Mesenchymal stem cell (in vitro differentiated cells and primary cell): Measurements from ENCODE around the gene DOCK8.
A peak's percentile ranks its signal among the peaks of the same experiment; 100 is the strongest.

Experiments
- DNase-seq: peaks from one replicate; pipeline ENCODE4 v3.0.0-alpha.2; 2013
- H2AFZ ChIP-seq: one replicate; pipeline ENCODE4 v1.6.1; 2013; ENCODE audit warnings: low read depth, mild to moderate bottlenecking, control low read depth, inconsistent platforms, low read length, moderate library complexity
- H2AK5ac ChIP-seq: 2 replicates; pipeline ENCODE4 v1.6.1; 2013; ENCODE audit warnings: low read length, moderate library complexity, mild to moderate bottlenecking, inconsistent platforms; ENCODE audit not compliant: severe bottlenecking
- H2BK120ac ChIP-seq: one replicate; pipeline ENCODE4 v1.6.1; 2013; ENCODE audit warnings: low read depth, mild to moderate bottlenecking, inconsistent platforms, low read length, moderate library complexity
- H2BK12ac ChIP-seq, 2 experiments: one replicate each; pipeline ENCODE4 v1.6.1; 2013; ENCODE audit warnings: inconsistent platforms in 2 of 2, low read length in 2 of 2, mild to moderate bottlenecking in 2 of 2, moderate library complexity in 2 of 2, control low read depth in 1 of 2
- H2BK15ac ChIP-seq: one replicate; pipeline ENCODE4 v1.6.1; 2013; ENCODE audit warnings: mild to moderate bottlenecking, low read depth, inconsistent platforms; ENCODE audit not compliant: poor library complexity, severe bottlenecking
- H2BK5ac ChIP-seq: 2 replicates; pipeline ENCODE4 v1.6.1; 2013; ENCODE audit warnings: low read depth, mild to moderate bottlenecking, low read length, control low read depth, inconsistent platforms; ENCODE audit not compliant: poor library complexity, severe bottlenecking
- H3K14ac ChIP-seq, 2 experiments: one replicate each; pipeline ENCODE4 v1.6.1; 2013; ENCODE audit warnings: inconsistent platforms in 2 of 2, low read length in 2 of 2, control low read depth in 1 of 2, mild to moderate bottlenecking in 1 of 2, moderate library complexity in 1 of 2
- H3K18ac ChIP-seq, 2 experiments: one replicate each; pipeline ENCODE4 v1.6.1; 2013; ENCODE audit warnings: inconsistent platforms in 2 of 2, low read length in 2 of 2, control low read depth in 1 of 2, low read depth in 1 of 2, mild to moderate bottlenecking in 1 of 2
- H3K23ac ChIP-seq, 2 experiments: one replicate each; pipeline ENCODE4 v1.6.1; 2013; ENCODE audit warnings: inconsistent platforms in 2 of 2, low read length in 2 of 2, mild to moderate bottlenecking in 2 of 2, moderate library complexity in 2 of 2, control low read depth in 1 of 2
- H3K27ac ChIP-seq: 2 replicates; pipeline ENCODE4 v1.5.1; 2013; ENCODE audit warnings: mild to moderate bottlenecking, moderate library complexity, low read length, control low read depth, inconsistent platforms; ENCODE audit not compliant: poor library complexity, severe bottlenecking
- H3K27me3 ChIP-seq, 2 experiments: 2 replicates each; pipeline versions ENCODE4 v1.6.1 to v1.7.0; 2013; ENCODE audit warnings: low read length in 2 of 2, mild to moderate bottlenecking in 2 of 2, moderate library complexity in 2 of 2, control low read depth in 1 of 2, inconsistent platforms in 1 of 2; ENCODE audit not compliant: control insufficient read depth in 1 of 2, insufficient read depth in 1 of 2
- H3K36me3 ChIP-seq, 2 experiments: 2 replicates each; pipeline versions ENCODE4 v1.6.1 to v1.7.0; 2013; ENCODE audit warnings: low read length in 2 of 2, control low read depth in 1 of 2, inconsistent platforms in 1 of 2, low read depth in 1 of 2, mild to moderate bottlenecking in 1 of 2; ENCODE audit not compliant: insufficient read depth in 2 of 2, control insufficient read depth in 1 of 2
- H3K4ac ChIP-seq, 2 experiments: one replicate each; pipeline ENCODE4 v1.6.1; 2013; ENCODE audit warnings: inconsistent platforms in 2 of 2, low read length in 2 of 2, mild to moderate bottlenecking in 2 of 2, moderate library complexity in 2 of 2, control low read depth in 1 of 2, low read depth in 1 of 2
- H3K4me1 ChIP-seq: 2 replicates; pipeline ENCODE4 v1.6.1; 2013; ENCODE audit warnings: low read depth, low read length, control low read depth; ENCODE audit not compliant: control insufficient read depth, insufficient read depth
- H3K4me2 ChIP-seq: 2 replicates; pipeline ENCODE4 v1.6.1; 2013; ENCODE audit warnings: low read length, mild to moderate bottlenecking, inconsistent platforms; ENCODE audit not compliant: poor library complexity, severe bottlenecking
- H3K4me3 ChIP-seq, 2 experiments: 2 replicates each; pipeline versions ENCODE4 v1.5.1 to v1.7.0; 2013; ENCODE audit warnings: low read length in 2 of 2, mild to moderate bottlenecking in 2 of 2, control low read depth in 1 of 2, low read depth in 1 of 2; ENCODE audit not compliant: insufficient read depth in 1 of 2
- H3K79me1 ChIP-seq: replicated peaks from 2 replicates; pipeline ENCODE4 v1.6.1; 2013; ENCODE audit warnings: mild to moderate bottlenecking, control low read depth, low read length, inconsistent platforms; ENCODE audit not compliant: poor library complexity, severe bottlenecking
- H3K9ac ChIP-seq: 2 replicates; pipeline ENCODE4 v1.7.0; 2013; ENCODE audit warnings: mild to moderate bottlenecking, low read length, moderate library complexity
- H3K9me3 ChIP-seq: 2 replicates; pipeline ENCODE4 v1.7.0; 2013; ENCODE audit warnings: mild to moderate bottlenecking, low read length; ENCODE audit not compliant: control insufficient read depth
- H4K8ac ChIP-seq: one replicate; pipeline ENCODE4 v1.6.1; 2013; ENCODE audit warnings: inconsistent platforms, mild to moderate bottlenecking, low read length, moderate library complexity
- H4K91ac ChIP-seq: one replicate; pipeline ENCODE4 v1.6.1; 2013; ENCODE audit warnings: mild to moderate bottlenecking, low read length, inconsistent platforms
- WGBS: methylation state at CpG from one replicate; pipeline ENCODE4 v1.1.7; 2013; ENCODE audit warnings: mixed read lengths; 5-methylcytosine and 5-hydroxymethylcytosine counted together

Gene DOCK8

DNA sequence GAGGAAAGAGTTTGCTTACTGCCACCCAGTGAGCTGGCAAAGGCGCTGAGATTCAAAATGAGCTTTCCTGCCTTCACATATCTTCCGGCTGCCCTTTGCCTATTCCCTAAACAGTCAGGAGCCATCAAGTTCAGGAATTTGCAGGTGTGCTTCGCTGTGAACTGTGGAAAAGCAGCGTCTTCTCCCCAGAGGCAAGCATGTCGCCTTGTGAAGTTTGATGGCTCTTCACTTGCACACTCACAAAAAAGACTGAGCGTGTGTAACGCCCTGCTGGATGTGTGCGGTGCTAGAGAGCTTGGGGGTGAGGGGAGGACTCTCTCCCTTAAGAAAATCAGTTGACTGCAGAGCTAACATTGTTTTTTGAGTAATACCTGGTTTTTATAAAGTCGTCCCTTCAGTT is 288.7 kb downstream of the DOCK8 start:
- 59% methylated on average over 9 of the region's 9 CpGs for WGBS

DNA sequence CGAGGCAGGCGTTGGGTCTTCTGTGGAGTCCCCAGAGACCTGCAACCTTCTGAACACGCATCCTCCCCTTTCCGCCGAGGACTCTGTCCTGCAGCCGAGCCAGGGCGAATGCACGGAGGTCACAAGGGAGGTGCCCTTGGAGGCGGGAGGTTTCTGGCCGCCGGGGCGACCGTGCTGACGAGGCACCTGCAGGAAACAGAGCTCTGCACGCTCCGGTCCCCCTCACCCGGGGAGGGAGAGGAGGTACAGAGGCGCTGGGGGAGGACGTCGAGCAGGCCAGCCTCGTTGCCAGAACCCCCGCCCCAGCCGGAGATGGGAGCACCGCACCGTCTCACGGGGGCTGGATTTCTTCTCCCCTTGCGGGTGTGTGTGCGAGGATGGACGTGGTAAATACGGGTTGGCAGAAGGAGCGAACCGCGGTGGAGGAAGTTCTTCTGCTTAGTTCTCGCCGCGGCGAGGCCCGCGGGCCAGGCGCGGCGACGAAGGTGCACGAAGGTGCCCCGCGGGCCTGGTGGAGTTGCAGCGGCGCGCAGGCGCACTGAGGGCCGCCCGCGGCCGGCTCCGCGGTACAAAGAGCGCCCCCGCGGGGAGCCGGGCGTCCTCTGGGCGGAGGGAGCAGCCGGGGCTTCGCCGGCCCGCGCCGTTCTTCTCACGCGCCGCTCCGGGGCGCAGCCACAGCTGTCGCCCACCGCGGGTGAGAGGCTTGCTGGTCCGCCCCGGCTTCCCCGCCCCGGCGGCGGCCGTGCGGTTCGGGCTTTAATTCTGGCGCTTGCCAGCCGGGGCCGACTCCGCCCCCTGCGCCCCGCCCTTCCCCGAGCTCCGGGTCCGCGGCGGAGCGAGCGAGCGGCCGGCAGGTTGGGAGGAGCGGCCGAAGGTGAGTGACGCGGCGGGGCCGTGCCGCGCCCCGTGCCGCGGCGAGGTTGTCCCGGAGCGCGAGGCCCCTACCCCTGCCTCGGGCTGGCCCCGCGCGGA is 289.5 kb downstream of the DOCK8 start, which contains the start of gene KANK1:
Gene KANK1 (plus strand): TSS at position 815 of the 972 bp plus-strand sequence.
- no peak within 1 kb of the TSS for H3K27ac ChIP-seq
- H3K9ac ChIP-seq: peak within 1 kb of the TSS; percentile 45
- peak; percentile 30 for DNase-seq
- 6% methylated on average over 36 of the region's 119 CpGs for WGBS
- H3K4me1 ChIP-seq: peaks cover 18% of the 10 kb centered on the region
- H3K27me3 ChIP-seq: peaks cover 33 to 38% of the 10 kb centered on the region in 2 experiments
- H2AFZ ChIP-seq: peak within 1 kb of the TSS; percentile 78
- no peaks in the 10 kb centered on the region for H3K36me3 ChIP-seq
- no peak within 1 kb of the TSS for H4K8ac ChIP-seq
- no peaks in the 10 kb centered on the region for H3K79me1 ChIP-seq
- no peak within 1 kb of the TSS for H2BK5ac ChIP-seq
- no peak within 1 kb of the TSS for H3K18ac ChIP-seq
- H3K14ac ChIP-seq: no peak within 1 kb of the TSS
- no peak within 1 kb of the TSS for H3K23ac ChIP-seq
- H4K91ac ChIP-seq: no peak within 1 kb of the TSS
- H2BK15ac ChIP-seq: no peak within 1 kb of the TSS
- no peak within 1 kb of the TSS for H2BK12ac ChIP-seq
- H3K4ac ChIP-seq: no peak within 1 kb of the TSS
- H2BK120ac ChIP-seq: no peak within 1 kb of the TSS
- H2AK5ac ChIP-seq: no peak within 1 kb of the TSS
- peak within 1 kb of the TSS; percentile 98 for H3K4me2 ChIP-seq
- peak within 1 kb of the TSS; percentile 75 to 76 for H3K4me3 ChIP-seq
- H3K9me3 ChIP-seq: no peaks in the 10 kb centered on the region

More for the DNA sequence above, 288.7 kb downstream of the DOCK8 start:
- Histone ChIP-seq H3K27me3 (peaks cover 33 to 38% of the 10 kb centered on the region in 2 experiments), H3K4me2 (no peak overlapping the region), H3K4me3 (no peak overlapping the region), H2BK12ac (no peak overlapping the region), H3K23ac (no peak overlapping the region), H3K79me1 (no peaks in the 10 kb centered on the region), H2AFZ (no peak overlapping the region), H2BK120ac (no peak overlapping the region), H3K36me3 (no peaks in the 10 kb centered on the region), H3K9me3 (no peaks in the 10 kb centered on the region), H4K8ac (no peak overlapping the region), H3K4me1 (peaks cover 18% of the 10 kb centered on the region), H3K9ac (no peak overlapping the region), H3K14ac (no peak overlapping the region), H3K18ac (no peak overlapping the region), H2AK5ac (no peak overlapping the region), H2BK15ac (no peak overlapping the region), H3K4ac (no peak overlapping the region), H3K27ac (no peak overlapping the region), H4K91ac (no peak overlapping the region), H2BK5ac (no peak overlapping the region)
- no peak for DNase-seq

DNA sequence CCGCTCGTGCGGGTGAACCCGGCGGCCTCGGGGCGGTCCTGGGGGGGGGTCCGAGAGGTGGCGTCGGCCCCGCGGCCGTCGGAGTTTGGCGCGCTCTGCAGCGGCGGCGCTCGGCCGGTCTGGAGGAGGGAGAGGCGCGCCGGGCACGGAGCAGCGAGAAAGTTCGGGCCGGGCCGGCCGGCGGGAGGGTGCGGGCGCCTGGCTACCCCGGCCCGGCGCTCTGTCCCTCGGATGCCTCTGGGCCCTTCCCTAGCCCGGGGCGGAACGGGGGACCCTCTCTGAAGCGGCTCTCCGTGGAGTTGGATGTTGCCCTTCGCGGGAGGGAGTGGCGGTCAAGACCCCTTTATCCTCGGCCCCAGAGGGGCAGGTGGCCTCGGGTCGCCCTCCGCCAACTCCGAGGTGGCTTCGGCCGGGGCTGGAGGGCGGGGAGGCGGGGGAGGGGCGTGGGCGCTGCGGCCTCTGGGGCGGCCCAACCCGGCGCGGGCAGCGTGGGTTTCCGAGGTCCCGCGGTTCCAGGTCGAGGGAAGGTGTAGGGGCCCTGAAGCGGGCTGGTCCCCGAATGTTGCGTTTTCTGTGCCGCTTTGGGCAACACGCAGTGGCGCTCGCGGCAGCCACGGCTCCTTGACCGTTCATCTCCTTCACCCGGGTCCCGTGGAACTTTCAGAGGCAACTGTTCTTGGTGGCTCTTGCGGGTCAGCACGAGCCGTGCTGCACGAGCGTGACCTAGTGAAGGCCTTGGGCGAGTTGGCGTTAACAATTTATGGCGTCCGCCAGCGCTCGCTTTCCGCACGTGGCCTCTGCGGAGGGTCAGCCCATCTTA is 290.5 kb downstream of the DOCK8 start:
- H2AK5ac ChIP-seq: no peak overlapping the region
- H3K27me3 ChIP-seq: peaks cover 33% of the 10 kb centered on the region in 2 experiments
- 2% methylated on average over 58 of the region's 92 CpGs for WGBS

GRCh38 chr9:505741-506059 is 291.0 kb downstream of the DOCK8 start:
- Histone ChIP-seq H3K4me3 (peak overlapping the region in 1 of 2 experiments; percentile 76), H3K4ac (no peak overlapping the region), H2BK120ac (no peak overlapping the region), H3K79me1 (no peaks in the 10 kb centered on the region), H2BK12ac (no peak overlapping the region), H3K27ac (no peak overlapping the region), H2AFZ (no peak overlapping the region), H2BK5ac (no peak overlapping the region), H3K9me3 (no peaks in the 10 kb centered on the region), H3K27me3 (peaks cover 27 to 32% of the 10 kb centered on the region in 2 experiments), H3K36me3 (no peaks in the 10 kb centered on the region), H3K9ac (no peak overlapping the region), H4K8ac (no peak overlapping the region), H3K4me2 (peak overlapping the region; percentile 98), H3K4me1 (peaks cover 18% of the 10 kb centered on the region), H2AK5ac (no peak overlapping the region), H3K23ac (no peak overlapping the region), H3K14ac (no peak overlapping the region), H4K91ac (no peak overlapping the region), H3K18ac (no peak overlapping the region), H2BK15ac (no peak overlapping the region)
- no peak for DNase-seq
- no CpG with 5 or more reads among the region's 5 CpGs for WGBS

More for the DNA sequence above, 290.5 kb downstream of the DOCK8 start:
- DNase-seq: no peak
- H2BK12ac ChIP-seq: no peak overlapping the region
- peak overlapping the region; percentile 75 to 76 for H3K4me3 ChIP-seq
- H4K8ac ChIP-seq: no peak overlapping the region
- no peak overlapping the region for H3K9ac ChIP-seq
- H3K4me1 ChIP-seq: peaks cover 18% of the 10 kb centered on the region
- no peaks in the 10 kb centered on the region for H3K9me3 ChIP-seq
- H3K79me1 ChIP-seq: no peaks in the 10 kb centered on the region
- H3K14ac ChIP-seq: no peak overlapping the region
- no peak overlapping the region for H3K18ac ChIP-seq
- no peak overlapping the region for H2BK15ac ChIP-seq
- H2AFZ ChIP-seq: no peak overlapping the region
- no peak overlapping the region for H3K27ac ChIP-seq
- H3K36me3 ChIP-seq: no peaks in the 10 kb centered on the region
- H3K4me2 ChIP-seq: peak overlapping the region; percentile 98
- H3K23ac ChIP-seq: no peak overlapping the region
- H2BK5ac ChIP-seq: no peak overlapping the region
- no peak overlapping the region for H3K4ac ChIP-seq
- H2BK120ac ChIP-seq: no peak overlapping the region
- no peak overlapping the region for H4K91ac ChIP-seq
